Middle frontal gyrus (tissue), 1 donor: ENCODE measurements around the gene EEF2K.
"Not testable (repeated sequence)": the region's sequence is repeated elsewhere in the genome, so short reads cannot be mapped to it uniquely, and the experiment has no call there.

Experiments
- DNase-seq: peaks from one replicate; pipeline ENCODE4 v3.0.0-alpha.2; 2015; ENCODE audit warnings: low spot score; ENCODE audit errors: extremely low spot score

Gene EEF2K

DNA sequence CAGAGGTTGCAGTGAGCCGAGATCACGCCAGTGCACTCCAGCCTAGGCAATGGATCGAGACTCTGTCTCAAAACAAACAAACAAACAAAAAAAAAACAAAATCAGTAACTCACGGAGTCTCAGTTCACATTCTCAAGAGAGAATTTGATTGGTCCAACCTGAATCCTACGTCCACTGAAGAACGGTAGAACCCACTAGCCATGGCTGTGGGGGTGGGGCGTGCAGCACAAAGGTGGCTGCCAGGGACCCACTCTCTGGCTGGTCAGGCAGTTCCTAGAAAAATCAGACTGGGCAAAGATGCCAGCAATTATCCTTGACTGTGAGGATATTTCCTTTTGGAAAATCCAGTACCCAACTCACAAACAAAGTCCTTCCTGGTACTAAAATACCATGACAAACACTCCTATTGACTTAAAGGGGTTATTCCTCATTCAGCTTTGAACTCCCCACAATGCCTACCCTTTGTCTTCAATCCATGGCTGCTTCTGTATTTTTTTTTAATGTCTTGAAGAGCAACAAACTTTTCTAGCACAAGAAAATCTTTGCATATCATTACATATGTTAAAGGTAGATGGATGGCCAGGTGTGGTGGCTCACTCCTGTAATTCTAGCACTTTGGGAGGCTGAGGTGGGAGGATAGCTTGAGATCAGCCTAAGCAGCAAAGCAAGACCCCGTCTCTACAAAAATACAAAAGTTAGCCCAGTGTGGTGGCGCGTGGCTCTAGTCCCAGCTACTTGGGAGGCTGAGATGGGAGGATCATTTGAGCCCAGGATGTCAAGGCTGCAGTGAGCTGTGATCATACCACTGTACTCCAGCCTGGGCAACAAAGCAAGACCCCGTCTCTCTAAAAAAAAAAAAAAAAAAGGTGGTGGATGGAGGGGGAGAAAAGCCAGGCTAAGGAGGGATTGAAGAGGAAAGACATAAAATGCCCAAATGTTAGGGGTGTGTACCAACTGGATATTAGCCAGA lies 87.3 kb downstream of the EEF2K start:
- no peak for DNase-seq

DNA sequence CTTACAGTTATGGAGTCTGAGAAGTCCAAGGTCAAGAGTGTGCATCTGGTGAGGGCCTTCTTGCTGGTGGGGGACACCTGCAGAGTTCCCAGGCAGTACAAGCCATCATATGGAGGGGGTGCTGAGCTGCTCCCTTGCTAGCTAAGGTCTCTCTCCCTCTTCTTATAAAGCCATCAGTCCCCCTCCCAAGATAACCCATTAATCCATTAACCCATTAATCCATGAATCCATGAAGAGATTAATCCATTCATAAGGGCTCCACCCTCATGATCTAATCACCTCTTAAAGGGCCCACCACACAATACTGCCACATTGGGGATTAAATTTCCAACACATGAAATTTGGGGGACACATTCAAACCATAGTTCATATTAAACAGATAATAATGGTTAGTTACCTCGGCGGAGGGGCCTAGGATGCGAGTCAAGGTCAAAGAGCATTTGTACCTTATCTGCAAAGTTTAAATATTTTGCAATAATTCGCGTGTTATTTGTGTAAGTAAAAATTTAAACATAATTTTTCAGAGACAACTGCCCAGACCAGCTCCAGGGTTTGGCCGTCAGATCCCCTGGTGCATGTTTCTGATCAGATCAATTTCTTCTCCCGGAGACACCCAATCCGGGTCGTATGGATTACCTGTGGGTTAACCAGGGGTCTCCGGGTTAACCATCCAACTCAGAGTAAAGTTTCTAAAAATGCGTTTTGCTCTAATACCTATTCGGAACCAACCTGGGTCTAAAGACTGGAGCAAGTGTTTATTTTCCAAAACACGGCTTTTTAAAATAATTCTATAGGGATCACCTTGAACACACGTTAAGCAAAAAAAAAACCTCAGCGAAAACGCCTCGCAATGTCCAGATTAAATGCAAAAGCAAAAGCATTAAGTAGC lies 90.4 kb downstream of the EEF2K start:
- no peak for DNase-seq

DNA sequence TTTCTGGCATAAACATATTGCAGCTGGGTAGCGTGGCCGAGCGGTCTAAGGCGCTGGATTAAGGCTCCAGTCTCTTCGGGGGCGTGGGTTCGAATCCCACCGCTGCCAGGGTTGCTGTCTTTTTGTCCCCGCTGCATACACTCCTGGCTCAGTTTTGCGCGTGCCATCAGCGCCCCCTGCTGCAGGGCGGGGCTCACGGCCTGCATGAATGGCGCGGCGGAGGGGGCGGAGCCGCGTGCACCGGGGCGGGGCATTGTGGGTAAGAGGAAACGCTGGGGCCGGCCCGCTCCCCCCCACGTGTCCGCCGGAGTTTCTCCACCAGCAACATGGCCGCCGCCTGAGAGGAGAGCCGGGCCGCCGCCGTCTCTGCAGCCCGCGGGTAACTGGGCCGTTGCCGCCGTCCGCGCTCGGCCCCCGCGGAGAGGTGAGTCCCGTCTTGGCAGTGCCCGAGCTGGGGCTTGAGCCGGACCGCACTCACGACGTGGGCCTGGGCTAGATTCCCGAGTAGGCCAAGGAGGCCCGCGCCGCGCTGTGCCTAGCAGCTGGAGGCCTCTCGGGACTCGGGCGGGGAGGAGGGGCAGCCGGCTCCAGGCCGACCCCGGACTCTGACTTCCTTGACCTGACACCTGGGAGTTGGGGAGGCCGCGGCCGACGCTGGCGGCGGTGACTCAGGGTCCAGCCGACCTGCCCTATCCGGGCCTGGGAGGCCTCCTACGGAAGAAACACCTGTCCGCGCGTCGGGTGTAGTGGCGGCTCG lies 91.2 kb downstream of the EEF2K start, which contains the start of gene POLR3E:
Gene POLR3E, plus strand, starts transcription at position 296 of the 757 bp plus-strand sequence. CDS start 5,560 bp downstream, outside the sequence.
- peak; percentile 96 for DNase-seq

DNA sequence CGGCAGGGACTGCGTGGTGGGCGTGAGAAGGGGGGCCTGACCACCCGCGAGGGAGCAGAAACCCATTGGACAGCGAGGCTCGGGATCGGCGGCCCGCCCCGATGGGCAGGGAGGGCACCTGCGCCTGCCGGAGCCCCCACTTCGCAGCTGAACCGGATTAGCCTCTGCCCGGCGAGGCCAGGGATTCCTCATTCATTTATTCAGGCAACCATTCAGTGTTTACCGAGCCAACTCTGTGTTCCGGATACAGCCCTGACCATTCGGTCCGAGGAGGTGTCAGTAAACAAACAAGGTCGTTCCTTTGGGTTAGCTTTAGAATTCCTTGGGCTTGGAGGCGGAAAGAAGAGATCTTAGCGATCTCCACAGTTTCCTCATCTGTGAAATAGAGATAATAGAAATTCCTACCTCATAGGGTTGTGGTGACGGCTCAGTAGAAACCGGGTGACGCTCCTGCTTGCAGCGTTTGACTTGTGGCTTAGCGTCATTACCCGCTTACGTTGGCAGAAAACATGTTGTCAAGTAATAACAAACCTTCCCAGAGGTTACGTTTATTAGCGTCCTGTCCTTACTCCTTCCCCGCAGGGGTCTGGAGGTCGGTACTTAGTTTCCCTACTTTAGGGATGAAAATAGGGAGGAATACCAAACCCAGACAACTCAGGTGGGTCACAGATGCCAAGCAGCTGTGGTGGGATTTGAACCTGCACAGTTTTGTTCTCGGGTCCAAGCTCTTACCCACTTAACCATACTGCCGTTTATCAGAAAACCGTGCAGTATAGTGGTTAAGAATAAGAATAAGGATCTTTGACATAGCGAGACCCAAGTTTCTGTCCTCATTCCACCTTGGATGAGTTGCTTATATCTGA lies 92.0 kb downstream of the EEF2K start:
- peak; percentile 75 for DNase-seq

DNA sequence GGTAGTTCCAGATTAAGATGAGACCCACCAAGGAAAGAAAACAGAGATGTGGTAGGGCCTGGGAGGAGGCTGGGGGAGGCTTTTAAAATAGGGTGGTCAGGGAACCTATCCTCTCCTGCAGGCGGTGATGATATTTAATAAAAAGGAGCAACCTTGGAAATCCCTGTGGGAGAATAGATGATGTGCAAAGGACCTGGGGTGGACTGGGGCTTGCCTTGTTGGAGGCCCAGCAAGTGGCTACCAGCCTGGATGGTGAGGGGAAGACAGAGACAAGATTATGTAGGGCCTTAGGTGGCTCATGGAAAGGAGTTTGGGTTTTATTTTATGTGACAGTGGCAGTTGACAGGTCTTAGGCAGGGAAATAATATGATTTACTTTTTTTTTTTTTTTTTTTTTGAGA lies 93.0 kb downstream of the EEF2K start:
- no peak for DNase-seq

DNA sequence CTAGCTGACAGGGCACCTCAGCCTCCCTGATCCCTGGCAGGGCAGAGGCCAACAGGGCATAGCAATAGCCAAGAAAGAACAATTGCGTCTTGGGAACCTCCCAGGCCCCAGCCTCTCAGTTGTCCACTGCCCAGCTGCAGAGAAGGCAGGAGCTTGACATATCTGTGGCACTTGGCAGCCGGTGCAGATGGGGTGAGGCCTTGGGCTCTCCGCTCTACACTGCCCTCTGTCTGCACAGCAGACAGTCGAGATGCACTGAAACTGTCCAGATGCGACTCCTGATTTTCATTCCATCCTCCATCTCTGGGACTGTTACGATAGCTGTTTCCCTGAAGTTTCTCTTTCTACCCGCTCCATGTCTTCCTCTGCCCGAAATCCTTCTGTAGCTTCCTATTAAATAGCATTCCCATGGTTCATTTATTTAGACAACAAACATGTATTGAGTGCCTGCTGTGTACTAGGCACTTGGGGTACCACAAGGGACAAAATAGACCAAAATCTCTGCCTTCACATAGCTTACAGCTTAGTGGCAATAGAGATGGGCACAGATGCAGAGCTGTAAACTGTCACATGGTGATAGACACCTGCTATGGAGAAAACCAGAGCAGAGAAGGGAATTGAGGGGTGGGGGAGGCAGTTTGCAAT lies 94.5 kb downstream of the EEF2K start:
- peak; percentile 56 for DNase-seq

DNA sequence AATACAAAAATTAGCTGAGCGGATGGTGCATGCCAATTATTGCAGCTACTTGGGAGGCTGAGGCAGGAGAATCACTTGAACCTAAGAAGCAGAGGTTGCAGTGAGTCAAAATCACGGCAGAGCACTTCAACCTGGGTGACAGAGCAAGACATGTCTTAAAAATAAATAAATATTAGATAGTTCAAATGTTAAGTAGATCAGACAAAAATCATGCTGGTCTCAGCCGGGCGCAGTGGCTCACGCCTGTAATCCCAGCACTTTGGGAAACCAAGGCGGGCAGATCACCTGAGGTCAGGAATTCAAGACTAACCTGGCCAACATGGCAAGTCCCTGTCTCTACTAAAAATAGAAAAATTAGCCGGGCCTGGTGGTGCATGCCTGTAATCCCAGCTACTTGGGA lies 95.3 kb downstream of the EEF2K start:
- DNase-seq = not testable (repeated sequence)

DNA sequence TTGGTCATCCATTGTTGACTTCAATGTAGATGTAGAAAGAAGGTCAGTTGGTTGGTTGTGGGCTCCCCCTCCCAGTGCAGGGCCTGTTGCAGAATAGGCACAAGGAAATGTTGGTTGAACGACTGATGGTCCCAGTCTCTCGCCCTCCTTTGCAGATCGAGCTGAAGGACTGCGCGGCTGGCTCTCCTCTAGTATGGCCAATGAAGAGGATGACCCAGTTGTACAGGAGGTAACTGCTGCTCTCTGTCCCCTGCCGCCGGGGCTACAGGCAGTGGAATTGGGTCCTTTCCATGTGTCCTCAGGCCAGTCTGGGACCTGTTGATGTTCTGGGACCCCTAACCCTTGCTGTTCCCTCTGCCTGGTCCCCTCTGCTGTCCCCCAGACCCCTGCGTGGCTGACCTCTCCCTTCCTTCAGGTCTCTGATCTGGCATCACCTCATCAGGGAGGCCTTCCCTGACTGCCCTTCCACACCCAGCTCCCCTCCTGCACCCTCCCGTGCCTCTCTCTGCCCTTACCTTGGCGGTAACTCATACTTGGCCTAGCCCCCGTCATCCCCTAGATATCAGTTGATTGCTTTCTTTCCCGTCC lies 96.8 kb downstream of the EEF2K start:
- DNase-seq = no peak

DNA sequence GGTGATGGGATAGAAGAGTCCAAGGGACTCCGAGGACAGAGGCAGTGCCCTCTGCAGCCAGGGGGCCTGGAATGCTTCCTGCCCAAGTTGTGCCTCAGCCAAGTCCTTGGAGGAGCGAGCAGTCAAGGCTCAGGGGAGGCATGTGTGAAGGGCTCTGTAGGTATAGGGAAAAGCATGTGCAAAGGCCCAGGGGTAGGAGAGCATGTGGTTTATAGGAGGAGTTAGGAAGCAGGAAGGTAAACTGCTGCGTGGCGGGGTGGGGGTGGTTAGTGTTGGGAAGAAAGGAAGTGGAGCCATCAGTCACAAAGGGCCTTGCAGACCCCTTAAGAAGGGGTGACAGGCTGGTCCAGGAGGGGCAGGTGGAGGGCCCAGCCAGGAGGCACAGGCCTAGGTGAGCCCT lies 98.3 kb downstream of the EEF2K start:
- DNase-seq = no peak

DNA sequence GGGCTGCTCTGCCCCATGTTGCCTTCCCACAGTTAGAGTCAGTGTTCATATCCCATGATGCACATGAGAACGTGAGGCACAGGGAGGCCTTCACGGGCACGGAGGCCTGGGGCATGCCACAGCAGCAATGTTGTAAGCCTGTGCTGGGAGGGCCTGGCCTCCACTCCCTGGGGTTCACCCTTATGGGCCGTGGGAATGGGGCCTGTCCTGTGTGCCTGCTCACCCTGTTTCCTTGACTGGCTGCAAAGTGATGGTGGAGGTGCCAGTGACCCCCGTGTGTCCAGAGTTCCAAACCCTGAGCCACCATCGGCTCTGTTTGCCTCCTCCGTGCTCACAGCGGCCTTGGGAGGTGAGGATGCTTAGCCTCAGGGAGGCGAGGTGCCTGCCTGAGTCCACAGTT lies 100.7 kb downstream of the EEF2K start:
- no peak for DNase-seq

DNA sequence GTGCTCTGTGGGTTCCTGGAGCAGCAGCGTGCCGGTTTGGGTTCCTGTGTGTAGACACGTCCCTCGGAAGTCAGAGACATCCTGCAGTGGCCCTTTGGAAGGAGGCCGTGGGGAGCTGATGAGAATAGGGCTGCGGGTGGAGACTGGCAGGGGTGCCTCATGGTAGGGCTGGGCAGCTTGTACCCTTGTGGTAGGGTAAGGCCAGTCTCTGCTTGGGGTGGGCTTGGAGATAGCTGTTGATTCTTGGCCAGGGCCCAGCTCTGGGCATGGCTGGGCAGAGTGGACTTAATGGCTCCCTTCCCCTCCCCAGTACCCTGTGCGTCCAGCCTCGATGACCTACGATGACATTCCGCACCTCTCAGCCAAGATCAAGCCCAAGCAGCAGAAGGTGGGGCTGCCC lies 101.8 kb downstream of the EEF2K start:
- no peak for DNase-seq

DNA sequence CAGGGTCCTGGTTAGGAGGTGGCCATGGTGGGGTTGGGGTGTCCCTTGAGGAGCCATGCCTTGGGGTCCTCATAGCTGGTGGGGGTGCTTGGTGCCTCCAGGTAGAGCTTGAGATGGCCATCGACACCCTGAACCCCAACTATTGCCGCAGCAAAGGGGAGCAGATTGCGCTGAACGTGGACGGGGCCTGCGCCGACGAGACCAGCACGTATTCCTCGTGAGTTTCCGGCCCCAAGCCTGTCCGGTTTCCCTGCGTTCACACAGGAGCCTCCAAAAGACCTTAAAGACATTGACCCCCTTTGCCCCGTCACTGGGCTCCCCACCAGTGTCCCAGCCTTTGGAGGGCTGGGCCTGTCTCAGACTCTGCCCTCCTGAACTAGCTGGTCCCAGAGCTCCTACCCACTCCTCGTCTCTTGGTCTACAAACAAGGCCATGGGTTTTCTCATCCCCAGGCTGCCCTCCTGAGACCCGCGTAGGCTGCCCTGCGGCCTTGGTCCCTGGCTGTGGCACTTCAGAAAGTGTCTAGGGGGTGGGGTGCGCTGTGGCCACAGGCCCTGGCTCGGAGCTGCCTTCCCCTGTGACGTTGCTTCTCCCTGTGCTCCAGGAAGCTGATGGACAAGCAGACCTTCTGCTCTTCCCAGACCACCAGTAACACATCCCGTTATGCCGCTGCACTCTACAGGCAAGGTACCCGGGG lies 102.9 kb downstream of the EEF2K start:
- DNase-seq = no peak

DNA sequence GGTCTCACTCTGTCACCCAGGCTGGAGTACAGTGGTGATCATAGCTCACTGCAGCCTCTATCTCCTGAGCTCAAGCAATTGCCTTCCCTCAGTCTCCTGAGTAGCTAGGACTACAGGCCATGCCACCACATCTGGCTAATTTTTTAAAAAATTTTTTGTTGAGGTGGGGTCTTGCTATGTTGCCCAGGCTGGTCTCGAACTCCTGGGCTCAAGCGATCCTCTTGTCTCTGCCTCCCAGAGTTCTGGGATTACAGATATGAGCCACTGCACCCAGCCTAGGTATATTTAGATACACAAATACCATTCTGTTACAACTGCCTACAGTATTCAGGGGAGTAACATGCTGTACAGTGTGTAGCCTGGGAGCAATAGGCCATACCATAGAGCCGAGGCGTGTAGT lies 105.4 kb downstream of the EEF2K start:
- DNase-seq = no peak

DNA sequence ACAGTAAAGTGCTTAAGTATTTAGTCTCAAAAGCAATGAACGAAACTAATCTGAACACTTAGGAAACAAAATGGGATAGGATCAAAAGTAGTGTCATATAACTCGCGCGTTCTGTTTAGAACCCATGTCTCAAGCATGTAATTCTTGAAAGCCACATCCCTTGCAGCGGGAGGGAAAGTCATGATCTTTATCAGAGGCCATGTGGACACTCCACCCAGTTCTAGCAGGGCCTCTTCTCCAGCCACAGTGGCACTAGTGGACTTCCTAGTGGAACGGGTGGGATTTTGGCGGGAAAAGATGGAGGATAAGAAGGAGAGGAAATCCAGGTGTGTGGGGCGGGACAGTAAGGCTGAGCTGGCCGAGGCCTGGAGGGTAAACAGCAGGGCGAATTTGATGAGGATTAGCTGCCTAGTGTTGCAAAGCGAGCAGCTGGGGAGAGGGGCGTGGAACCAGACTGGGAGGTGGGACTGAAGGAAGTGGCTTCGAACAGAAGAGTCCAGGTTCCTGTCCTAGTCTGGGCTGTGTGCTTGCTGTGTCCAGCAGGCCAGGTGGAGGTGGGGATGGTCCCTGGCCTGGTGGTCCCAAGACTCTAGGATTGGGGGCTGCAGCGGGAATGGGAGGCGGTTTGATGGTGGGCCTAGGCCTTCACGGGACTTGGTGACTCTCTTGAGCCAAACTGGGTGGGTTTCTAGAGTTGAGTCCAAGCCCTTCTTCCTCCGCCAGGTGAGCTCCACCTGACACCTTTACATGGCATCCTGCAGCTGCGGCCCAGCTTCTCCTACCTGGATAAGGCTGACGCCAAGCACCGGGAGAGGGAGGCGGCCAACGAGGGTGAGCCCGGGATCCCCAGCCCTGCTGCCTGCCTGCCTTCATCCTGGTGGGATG lies 107.1 kb downstream of the EEF2K start:
- no peak for DNase-seq

DNA sequence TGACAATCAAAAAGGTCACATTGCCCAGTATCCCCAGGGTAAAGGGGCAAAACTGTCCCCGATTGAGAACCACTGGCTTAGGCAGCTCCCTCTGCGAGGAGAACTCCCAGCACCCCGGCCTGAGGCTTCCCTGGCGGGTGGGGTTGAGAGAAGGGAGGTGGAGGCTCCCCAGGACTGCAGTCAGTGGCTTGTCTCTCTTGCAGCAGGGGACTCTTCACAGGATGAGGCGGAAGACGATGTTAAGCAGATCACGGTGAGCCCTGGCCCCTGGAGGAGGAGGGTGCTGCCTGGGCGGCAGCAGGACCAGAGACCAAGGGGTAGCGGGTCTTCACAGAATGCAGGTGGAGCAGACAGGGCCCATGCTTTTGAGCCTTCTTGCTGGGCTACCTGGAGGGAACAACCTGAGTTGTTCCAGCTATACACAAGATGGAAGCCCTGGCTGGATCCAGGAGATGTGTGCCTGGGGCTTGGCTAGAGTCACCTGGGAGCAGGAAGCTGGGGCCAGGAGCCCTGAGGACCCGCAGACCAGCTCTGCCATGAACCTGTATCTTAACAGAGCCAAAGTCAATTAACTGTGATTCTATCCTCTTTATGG lies 107.9 kb downstream of the EEF2K start:
- DNase-seq = no peak

DNA sequence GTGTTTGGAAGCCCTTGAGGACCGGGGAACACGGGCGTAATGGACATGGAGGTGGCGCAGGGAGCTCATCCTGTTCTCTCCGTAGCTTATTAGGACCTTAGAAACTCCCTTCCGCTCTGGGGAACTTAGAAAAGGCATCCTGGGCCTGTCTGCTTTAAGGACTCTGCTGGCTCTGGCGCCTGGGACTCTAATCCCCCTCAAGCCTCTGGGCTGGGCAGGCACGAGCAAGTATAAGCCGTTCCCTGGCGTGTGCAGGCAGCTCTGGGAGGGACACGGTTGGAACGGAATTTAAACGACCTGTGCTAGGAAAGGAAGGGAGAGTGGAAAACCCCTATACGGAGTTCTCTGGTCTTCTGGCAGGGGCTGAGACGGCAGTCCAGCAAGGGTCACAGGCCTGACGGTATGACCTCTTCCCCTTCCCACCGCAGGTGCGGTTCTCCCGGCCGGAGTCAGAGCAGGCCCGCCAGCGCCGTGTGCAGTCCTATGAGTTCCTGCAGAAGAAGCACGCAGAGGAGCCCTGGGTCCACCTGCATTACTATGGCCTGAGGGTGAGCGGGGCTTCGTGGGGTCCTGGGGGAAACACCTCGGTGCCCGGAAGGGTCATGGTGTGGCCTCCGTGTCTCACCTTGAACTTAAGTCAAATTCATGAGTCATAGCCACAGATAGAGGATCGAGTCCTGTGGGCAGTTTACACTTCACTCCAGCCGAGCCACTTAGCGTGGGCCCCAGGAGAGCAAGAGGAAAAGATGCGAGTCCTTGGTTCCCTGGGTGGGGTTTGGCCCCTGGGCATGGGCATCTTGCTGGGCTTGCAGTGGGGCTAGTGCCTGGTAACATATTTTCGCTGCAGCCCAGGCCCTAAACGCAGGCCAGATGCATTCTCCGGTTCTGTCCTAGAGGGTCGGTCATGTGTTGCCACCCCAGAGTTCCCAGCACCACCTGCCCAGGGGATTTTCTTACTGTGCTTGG lies 108.9 kb downstream of the EEF2K start:
- no peak for DNase-seq
